GM11168 (cell line): ENCODE data around the gene KANK2.
"Not testable (repeated sequence)": the region's sequence is repeated elsewhere in the genome, so short reads cannot be mapped to it uniquely, and the experiment has no call there.

Source experiments
- in situ Hi-C: fragments of 300-500 bp; cut with MboI; formaldehyde crosslinking; loops from one replicate; pipeline ENCODE4 v1.12.0; 2022; ENCODE audit warnings: low sequenced_read_pairs; ENCODE audit not compliant: unreplicated experiment

KANK2 gene

DNA sequence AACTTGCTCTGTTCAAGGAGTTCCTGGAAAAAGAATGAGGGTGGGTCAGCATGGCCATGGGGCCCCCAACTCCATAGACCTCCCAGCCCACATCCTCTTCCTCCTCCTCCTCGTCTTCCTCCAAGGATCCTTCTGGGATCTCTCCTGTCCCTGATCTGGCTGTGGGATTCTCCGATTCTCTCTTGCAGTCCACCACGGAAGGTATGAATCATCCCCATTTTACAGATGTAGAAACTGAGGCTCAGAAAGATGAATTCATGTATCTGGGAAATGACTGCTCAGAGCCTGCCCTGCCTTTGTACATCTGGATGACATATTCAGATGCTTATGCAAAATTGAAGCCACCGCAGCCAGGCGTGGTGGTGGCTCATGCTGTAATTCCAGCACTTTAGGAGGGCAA, 2.2 kb upstream of the KANK2 start:
- in situ Hi-C loops: no loop called here

GRCh38 chr19:11198769-11199424, 1.6 kb upstream of the KANK2 start:
- in situ Hi-C loops: no loop called here

GRCh38 chr19:11198175-11198534, 810 bp upstream of the KANK2 start:
- in situ Hi-C loops: no loop called here

- in situ Hi-C loops: no loop called here
These were observed 698 bp downstream of the KANK2 start for GRCh38 chr19:11196406-11197287.

DNA sequence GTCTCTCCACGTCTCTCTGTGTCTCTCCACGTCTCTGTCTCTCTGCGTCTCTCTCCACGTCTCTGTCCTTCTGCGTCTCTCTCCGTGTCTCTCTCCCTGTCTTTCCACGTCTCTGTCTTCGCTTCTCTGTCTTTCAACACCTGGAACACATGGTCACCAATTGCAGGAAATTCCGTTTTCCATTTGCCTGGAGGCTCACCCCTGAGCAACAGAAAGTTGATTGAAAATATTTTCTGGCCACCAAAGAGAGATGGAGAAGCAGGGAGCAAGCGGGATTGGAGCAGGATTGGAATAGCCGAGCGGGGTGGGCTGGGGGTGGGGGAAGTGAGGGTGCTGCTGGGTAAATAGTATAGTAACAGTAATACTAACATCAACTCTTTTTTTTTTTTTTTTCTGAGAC, 1.7 kb downstream of the KANK2 start:
- in situ Hi-C loops: no loop called here

DNA sequence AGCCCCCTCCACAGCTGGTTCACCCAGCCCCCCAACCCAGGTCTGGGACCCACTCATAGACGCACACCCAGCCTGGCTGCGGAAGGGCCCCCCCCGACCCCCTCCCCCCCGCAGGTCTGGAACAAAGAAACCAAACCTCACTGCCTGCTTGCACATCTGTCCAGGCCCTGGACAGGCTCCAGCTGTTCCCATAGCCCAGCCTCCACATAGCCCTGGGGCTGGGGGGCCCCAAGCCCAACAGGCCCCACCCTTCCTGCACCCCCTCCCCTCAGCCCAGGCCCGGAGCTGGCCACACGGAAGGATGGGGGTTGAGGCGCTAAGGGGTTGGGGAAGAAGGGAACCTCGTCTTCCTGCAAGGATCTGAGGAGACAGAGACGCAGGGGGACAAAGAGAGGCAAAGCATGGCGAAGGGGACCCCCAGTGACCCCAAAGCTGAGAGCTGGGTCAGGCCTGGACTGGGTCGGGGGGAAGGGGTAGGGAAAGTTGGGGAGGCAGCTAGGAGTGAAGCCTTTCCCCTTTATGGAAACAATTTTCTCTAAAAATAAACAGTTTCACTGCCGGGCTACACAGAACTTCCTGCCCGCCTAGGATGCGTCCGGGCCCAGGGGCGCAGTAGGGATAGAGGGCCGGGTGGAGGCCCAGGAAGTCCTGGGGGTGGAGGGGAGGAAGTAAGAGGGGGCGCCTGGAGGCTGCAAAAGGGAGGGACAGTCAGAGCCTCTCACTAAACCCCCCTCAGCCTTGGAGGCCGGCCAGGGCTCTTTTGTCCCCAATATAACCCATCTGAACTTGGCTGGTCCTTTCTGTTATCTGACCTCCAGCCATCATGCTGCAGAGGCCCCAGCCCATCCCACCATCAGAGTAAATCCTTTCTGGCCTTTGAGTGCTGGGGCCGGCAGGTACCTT, 2.4 kb downstream of the KANK2 start:
- in situ Hi-C loops: no loop called here

GRCh38 chr19:11194173-11194572, 3.2 kb downstream of the KANK2 start:
- in situ Hi-C loops: no loop called here

GRCh38 chr19:11192957-11193939, 4.1 kb downstream of the KANK2 start:
- in situ Hi-C loops: no loop called here

DNA sequence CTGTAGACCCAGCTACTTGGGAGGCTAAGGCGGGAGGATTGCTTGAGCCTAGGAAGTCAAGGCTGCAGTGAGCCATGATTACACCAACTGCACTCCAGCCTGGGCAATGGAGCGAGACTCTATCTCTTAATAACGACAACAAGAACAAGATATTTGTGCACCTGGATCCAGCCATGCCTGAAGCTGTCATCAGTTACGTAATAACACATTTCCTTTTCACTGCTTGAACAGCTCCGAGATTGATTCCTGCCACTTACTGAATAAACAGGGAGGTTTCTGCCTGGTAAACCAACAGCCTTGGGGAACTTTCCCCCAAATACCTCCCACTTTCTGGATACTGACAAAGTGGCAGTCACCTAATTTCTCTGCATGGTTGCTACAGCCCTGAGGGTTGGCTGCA, 5.4 kb downstream of the KANK2 start:
- in situ Hi-C loops: no loop called here

- in situ Hi-C loops: no loop called here
These were observed 6.0 kb downstream of the KANK2 start for GRCh38 chr19:11191273-11191755.

GRCh38 chr19:11190501-11190900, 6.8 kb downstream of the KANK2 start:
- in situ Hi-C loops: no loop called here

GRCh38 chr19:11187441-11187840, 9.9 kb downstream of the KANK2 start:
- in situ Hi-C loops: no loop called here

- in situ Hi-C loops: no loop called here
These were observed 14.4 kb downstream of the KANK2 start for GRCh38 chr19:11182994-11183393.

- in situ Hi-C loops: no loop called here
These were observed 15.9 kb downstream of the KANK2 start for GRCh38 chr19:11181488-11181887.

GRCh38 chr19:11180975-11181374, 16.4 kb downstream of the KANK2 start:
- in situ Hi-C loops: not testable (repeated sequence)

GRCh38 chr19:11180346-11180745, 17.0 kb downstream of the KANK2 start:
- in situ Hi-C loops: no loop called here

- in situ Hi-C loops: no loop called here
These were observed 17.5 kb downstream of the KANK2 start for GRCh38 chr19:11179716-11180297.

DNA sequence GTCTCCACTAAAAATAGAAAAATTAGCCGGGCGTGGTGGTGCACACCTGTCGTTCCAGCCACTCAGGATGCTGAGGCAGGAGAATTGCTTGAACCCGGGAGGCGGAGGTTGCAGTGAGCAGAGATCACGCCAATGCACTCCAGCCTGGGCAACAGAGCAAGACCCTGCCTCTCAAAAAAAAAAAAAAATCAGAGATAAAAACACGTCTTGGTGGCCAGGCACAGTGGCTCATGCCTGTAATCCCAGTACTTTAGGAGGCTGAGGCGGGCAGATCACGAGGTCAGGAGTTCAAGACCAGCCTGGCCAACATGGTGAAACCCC, 18.2 kb downstream of the KANK2 start:
- in situ Hi-C loops: not testable (repeated sequence)

GRCh38 chr19:11177592-11177991, 19.8 kb downstream of the KANK2 start:
- in situ Hi-C loops: no loop called here
